Stimulated activated naive CD4-positive, alpha-beta T cell treated with Interleukin-2 at 50 U/mL for 16 hours (primary cell): ENCODE results near the gene TMEM108.

Source experiments
- DNase-seq: peaks from one replicate; lab custom pipeline; 2025; lab: John Stamatoyannopoulos, UW

The TMEM108 gene

DNA sequence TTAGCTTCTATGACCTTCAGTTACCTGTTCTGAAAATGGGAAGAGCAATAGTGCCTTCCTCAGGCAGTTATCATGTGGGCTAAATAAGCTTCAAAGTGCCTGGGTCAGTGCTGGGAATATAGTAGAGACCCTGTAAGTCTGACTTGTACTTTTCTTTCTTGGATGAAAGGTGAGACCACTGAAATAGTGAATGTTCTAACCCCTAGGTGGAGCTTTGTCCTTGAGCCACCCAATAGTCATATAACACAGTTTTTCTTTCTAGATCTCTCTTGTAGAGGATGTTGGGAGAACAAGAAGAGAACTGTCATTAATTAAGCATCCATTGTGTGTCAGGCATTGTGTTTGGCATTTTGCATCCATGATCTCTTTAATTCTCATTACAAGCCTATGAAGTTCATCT, 348.7 kb downstream of the TMEM108 start:
- no peak for DNase-seq

- no peak for DNase-seq
These were observed 349.1 kb downstream of the TMEM108 start for GRCh38 chr3:133387341-133387740.

DNA sequence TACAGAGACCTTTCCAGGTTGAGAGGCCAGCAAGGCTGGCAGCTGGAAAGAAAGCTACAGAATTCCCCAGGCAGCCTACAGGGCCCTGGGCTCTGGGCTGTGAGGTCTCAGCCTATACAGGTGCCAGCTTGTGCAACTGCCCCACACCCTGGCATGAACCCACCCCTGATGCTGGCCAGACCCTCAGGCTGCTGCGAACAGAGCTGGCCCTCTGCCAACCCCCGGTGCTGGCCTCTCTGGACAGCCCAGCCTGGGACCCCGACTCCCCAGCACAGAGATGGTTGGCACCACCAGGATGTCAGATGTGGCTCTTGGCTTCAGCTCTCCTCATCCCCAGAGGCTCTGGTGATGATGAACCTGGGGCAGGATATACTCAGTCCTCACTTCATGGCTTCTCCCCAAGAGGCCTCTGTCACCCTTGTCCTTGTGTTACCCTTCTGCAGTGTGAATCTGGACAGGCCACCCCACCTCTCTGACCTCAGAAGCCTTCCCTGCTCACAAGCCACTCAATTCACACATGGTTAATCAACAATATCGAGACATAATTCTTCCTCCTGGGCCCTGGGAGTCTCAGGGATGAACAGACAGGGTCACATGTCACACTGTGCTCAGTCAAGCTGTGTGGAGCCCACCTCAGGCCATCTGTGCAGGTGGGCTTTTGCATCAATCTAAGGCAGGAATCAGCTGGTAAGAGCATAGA, 350.7 kb downstream of the TMEM108 start:
- no peak for DNase-seq

DNA sequence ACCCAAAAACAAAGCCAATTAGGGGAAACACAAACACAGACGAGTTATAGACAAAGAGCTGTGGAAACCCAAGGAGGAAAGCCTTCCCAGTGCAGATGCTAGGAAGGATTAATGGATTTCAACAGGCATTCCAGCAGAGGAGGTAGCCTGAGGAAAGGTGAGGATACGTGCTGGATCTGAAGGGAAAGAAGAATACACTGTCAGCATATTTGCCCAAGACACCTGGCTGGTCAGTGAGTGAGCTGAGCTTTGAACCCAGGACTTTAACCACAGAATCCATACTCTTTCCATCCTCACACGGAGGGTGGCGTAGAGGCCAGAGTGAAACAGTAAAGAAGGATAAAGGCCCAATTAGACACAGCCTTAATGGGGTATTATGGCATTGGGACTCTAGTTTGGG, 352.5 kb downstream of the TMEM108 start:
- no peak for DNase-seq

DNA sequence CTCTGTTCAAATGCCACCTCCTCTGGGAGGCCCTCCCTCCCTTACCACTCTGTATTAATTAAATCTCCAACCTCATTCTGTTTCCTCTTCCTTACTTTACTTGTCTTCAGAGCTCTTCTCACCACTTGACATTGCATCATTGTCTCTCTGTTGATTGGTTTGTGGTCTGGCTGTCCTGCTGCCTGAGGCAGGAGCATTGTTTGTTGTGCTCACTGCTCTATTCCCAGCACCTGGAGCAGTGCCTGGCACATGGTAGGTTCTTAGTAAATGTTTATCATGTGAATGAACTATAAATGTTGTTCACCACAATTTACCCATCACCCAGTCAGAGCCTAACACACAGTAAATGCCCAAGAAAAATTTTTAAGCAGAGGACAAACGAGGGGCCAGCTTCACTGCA, 355.0 kb downstream of the TMEM108 start:
- no peak for DNase-seq

GRCh38 chr3:133393691-133394474, 355.7 kb downstream of the TMEM108 start:
- no peak for DNase-seq

GRCh38 chr3:133394561-133395311, 356.5 kb downstream of the TMEM108 start:
- no peak for DNase-seq

DNA sequence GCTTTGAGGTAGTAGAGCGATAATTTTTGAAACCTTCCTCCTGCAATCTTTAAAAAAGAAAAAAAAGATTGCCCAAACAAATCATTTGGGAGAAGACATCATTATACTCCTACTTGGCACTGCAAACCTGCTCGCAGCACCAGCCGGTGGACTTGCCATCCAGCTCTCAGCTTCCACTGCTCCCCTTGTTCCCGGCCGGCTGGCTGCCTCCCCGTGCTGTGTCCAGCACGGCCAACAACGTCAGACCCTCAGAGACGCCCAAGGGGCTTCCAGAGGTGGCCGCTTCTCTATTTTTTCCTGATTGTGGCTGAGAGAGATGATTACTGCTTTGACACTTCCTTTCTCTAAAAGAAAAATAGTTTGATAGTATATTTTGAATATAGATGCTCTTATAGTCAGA, 358.7 kb downstream of the TMEM108 start:
- DNase-seq, result no peak

DNA sequence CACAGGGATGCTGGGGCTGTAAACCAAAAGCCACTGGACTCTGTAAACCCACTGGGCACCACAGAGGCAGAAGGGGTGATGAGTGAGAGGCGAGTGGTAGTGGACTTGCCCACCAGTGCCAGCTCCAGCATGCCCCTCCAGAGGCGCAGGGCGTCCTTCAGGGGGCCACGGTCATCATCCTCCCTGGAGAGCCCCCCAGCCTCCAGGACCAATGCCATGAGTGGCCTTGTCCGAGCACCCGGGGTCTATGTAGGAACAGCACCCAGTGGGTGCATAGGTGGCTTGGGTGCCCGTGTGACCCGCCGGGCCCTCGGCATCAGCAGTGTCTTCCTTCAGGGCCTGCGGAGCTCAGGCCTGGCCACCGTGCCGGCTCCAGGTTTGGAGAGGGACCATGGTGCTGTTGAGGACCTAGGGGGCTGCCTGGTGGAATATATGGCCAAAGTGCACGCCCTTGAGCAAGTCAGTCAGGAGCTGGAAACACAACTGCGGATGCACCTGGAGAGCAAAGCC, 361.9 kb downstream of the TMEM108 start, which contains the start of gene BFSP2:
BFSP2 (plus strand) TSS at position 51 of the 510 bp plus-strand sequence; CDS start at position 79, 28 bp downstream.
- DNase-seq, result no peak

DNA sequence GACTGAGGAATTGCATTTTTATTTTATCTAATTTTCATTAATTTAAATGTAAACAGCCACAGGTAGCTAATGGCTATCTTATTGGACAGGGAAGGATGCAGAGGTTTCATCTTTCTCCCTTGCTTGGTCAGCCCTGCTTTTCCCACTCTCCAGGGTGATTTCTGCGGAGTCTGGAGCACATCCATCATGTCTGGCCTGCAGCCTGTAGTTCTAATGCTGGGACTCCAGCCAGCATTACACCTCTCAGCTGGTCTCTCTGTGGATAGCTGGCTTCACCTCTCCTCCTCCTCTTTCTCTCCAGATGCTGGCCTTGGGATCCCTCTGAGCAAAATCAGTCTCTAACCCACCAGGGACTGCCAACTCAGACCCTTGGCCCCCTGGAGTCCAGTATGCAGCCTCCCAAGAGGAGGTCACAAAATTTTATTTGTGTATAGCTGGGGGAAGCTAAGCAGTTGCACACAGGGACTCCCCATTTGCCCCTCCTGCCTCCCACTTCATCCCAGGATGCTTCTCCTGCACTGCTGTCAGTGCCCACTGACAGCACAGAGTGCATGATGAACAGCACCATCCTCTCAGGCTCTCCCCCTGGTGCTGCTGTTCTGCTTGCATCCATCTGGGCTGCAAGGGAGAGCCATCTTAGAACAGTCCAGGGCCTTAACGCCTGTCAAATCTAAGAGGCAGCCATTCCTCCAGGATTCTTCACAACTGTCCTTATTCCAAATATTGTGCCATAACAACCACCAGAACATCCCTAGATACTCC, 363.4 kb downstream of the TMEM108 start:
- no peak for DNase-seq

DNA sequence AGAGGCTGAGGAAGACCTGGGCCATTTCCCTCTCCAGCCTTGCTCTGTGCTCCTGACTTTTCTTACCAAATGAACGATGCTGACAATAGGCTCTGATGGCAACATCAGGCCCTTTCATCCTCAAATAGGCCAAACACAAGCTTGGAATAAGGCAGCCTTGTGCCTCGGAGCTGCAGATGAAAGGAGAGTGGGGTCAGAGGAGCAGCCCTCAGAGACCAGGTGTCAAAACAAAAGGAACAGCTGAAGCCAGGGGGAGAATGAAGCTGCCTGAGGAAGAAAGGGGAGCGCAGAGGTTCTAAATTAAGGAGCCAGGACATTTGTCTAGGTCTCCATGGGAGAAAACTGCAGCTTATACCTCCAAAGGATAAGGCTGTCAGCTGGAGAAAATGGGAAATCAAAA, 366.7 kb downstream of the TMEM108 start:
- DNase-seq, result no peak

DNA sequence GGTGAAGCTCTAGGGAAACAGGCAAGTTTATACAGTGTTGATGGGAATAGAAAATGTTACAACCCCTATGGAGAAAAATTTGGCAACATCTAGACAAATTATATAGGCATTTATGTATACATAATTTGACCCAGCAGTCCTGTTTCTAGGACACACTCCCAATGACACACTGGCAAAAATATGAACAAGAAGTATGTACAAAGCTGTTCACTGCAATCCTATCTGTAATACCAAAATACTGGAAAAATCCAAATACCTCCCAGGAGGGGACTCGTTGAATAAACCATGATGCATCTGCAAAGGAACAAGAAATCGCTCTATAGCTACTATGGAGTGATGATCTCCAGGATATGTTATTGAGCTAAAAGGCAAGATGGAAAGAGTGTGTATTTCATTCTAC, 370.2 kb downstream of the TMEM108 start:
- DNase-seq, result no peak

DNA sequence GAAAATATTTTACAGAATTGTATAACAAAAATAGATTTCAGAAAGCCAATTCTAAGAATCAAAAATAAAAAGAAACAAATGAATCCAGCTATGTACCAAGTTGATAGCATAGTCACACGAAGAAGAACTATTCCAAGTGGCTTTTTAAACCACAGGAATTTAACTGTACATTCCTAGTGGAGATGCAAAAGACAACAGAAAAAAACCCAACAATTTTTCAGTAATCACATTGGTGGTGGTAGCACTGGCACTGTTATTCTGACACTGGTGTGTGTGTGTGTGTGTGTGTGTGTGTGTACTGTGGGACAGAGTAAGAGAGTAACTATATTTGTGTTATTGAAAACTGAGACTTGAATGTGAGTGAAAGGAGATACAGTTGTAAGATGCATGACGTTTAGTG, 370.8 kb downstream of the TMEM108 start:
- DNase-seq, result no peak

DNA sequence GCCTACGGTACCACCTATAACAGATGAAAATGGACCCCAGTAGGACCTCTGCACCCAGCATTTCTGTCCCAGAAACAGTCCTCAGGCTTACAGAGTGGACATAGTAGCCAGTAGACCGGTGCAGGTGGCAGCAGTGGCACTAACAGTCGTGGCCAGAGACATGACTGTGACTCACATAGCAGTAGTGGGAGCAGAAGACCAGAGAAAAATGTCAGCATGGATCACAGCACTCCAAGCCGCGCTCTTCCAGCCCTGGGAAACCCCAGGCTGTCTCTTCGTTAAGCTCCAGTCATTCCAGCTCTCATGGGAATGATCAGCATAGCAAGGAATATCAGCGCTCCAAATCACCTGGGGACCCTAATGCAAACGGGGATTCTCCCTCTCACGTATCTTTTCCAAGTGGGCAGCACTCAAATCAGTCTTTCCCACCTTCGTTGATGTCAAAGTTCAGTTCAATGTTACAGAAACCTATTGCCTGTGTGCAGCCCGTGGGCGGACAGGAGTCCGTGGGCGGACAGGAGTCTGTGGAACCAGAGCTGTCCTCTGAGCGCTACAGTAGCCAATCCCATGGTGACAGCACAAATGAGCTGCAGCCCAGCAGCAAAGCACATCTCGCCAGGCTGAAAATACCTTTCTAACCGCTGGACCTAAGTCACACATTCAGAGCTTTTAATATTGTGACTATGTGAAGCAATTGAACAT, 372.2 kb downstream of the TMEM108 start:
- no peak for DNase-seq

DNA sequence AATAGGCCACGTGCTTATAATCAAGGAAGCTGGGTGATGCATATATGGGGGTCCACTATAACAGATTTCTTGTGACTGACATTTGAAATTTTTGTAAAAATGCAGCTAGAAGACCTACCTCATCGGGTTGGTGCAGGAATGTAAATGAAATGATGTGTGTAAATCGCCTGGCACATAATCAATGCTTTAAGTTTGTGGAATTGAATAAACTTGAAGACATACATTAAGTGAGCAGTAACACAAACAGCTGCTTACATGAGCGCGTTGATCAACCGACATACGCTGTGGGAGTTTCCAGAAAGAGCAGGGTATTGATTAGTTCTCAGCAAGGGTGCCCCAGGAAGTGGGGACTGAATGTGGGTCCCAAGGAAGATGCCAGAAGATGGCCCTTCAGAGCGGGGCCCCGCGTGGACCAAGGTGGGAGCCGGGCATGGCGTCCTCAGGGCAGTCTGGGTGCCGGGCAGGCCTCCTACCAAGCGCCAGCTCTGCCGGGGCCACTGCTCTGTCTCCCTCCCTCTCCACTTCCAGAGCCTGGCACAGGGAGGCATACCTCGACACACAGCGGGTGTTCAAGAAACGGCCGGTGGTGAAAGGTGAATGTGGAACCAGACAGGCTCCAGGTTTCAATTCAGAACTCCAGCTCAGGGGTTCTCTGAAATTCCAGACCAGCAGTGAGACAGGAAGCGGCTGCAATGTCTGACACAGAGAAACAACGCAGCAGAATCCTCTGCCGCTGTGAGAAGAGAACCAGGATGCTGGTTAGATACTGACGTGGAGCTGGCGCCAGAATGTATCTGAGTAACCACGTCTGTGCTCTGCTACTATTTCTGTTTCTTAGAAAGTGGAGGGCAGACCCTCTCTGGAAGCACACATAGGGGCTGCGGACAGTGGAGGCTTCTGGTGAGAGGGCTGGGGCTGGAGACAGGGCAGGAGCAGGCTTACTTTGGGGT, 374.3 kb downstream of the TMEM108 start:
- DNase-seq, result no peak

- DNase-seq, result no peak
These were observed 375.2 kb downstream of the TMEM108 start for GRCh38 chr3:133413161-133414020.

DNA sequence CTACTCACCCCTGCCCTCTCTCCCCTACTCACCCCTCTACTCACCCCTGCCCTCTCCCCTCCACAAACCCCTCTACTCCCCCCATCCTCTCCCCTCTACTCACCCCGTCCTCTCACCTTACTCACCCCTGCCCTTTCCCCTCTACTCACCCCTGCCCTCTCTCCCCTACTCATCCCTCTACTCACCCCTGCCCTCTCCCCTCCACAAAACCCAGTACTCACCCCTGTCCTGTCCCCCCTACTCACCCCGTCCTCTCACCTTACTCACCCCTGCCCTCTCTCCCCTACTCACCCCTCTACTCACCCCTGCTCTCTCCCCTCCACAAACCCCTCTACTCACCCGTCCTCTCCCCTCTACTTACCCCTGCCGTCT, 375.8 kb downstream of the TMEM108 start:
- no peak for DNase-seq

- no peak for DNase-seq
These were observed 380.2 kb downstream of the TMEM108 start for GRCh38 chr3:133418361-133418760.
